GM21515 (cell line): ENCODE results near the gene TGFBR1.
"Not testable (repeated sequence)": the region's sequence is repeated elsewhere in the genome, so short reads cannot be mapped to it uniquely, and the experiment has no call there.

Experiments
- ATAC-seq: cut with Tn5 transposase; IDR thresholded peaks from one replicate; pipeline ENCODE4 v1.9.1; 2021; ENCODE audit not compliant: unreplicated experiment

TGFBR1 gene

GRCh38 chr9:99184475-99185347 is 79.8 kb downstream of the TGFBR1 start:
- ATAC-seq = peak; percentile 51

GRCh38 chr9:99185348-99185632 is 80.4 kb downstream of the TGFBR1 start:
- ATAC-seq = no peak

GRCh38 chr9:99185934-99186333 is 81.0 kb downstream of the TGFBR1 start:
- ATAC-seq = no peak

- ATAC-seq = no peak
Observed at GRCh38 chr9:99187311-99187710, 82.4 kb downstream of the TGFBR1 start.

GRCh38 chr9:99189186-99189585 is 84.3 kb downstream of the TGFBR1 start:
- no peak for ATAC-seq

GRCh38 chr9:99189887-99190596 is 85.1 kb downstream of the TGFBR1 start:
- ATAC-seq = no peak

GRCh38 chr9:99190597-99191283 is 85.8 kb downstream of the TGFBR1 start:
- no peak for ATAC-seq

- ATAC-seq = no peak
Observed at GRCh38 chr9:99192786-99193465, 88.0 kb downstream of the TGFBR1 start.

- ATAC-seq = no peak
Observed at GRCh38 chr9:99193466-99193821, 88.5 kb downstream of the TGFBR1 start.

- not testable (repeated sequence) for ATAC-seq
Observed at GRCh38 chr9:99196484-99196883, 91.6 kb downstream of the TGFBR1 start.

GRCh38 chr9:99197124-99197630 is 92.3 kb downstream of the TGFBR1 start:
- ATAC-seq = no peak

GRCh38 chr9:99197987-99198386 is 93.1 kb downstream of the TGFBR1 start:
- no peak for ATAC-seq

GRCh38 chr9:99199938-99200539 is 95.1 kb downstream of the TGFBR1 start:
- ATAC-seq = no peak

GRCh38 chr9:99201603-99202002 is 96.7 kb downstream of the TGFBR1 start:
- ATAC-seq = no peak
